ENCODE data around the gene USH1G. TPM values are rescaled to one million over a fixed set of nuclear protein-coding genes. Genes with fewer than 3 reads are reported as not detected.

Gene USH1G
- total and polyA plus RNA-seq, 2 of the 13 experiments (the other 11 are each of a cell fraction or from before 2014, with no cell fraction given), result 0.04 TPM; not detected in 1

DNA sequence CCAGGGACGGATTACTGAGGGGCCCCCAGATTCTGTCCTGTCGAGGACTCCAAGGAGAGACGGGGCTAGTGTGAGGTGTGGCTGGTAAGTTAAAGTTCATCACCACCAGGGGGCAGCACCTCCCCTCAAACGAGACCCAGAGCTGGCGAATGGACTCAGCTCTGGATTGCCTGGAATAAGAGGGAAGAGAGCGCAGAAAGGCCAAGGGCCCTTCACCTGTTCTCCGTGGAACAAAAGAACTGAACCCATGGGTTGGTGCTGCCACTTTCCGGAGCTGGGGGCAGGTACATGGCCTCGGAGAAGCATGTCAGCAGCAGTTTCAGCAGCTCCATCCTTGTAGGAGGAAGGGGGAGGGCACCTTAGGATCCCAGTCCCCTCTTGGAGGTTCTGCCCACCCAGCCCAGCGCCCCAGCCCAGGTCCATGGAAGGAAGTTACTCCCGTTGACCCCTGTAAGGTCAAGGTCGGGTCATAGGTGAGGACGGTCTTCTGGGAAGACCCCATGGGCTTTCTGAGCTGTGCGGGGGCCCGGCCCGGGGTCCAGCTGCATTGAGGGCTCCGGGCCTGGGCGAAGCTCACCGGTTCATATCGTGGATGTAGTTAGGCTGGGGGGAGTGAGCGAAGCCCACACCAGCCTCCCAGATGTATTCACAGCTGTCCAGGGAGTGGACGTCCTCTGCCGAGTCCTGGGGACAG, 38.7 kb upstream of the USH1G start (continued):
- TF ChIP-seq, protein P1, sequence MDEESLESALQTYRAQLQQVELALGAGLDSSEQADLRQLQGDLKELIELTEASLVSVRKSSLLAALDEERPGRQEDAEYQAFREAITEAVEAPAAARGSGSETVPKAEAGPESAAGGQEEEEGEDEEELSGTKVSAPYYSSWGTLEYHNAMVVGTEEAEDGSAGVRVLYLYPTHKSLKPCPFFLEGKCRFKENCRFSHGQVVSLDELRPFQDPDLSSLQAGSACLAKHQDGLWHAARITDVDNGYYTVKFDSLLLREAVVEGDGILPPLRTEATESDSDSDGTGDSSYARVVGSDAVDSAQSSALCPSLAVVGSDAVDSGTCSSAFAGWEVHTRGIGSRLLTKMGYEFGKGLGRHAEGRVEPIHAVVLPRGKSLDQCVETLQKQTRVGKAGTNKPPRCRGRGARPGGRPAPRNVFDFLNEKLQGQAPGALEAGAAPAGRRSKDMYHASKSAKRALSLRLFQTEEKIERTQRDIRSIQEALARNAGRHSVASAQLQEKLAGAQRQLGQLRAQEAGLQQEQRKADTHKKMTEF (CRISPR knock-in tag; IDR thresholded peaks at IDR 0.05), result peak; percentile 31; the same call in 1 of the 2 replicates
- TF ChIP-seq BORCS8-MEF2B (CRISPR knock-in tag; IDR thresholded peaks at IDR 0.05) (no peak), ZNF747 (CRISPR knock-in tag; IDR thresholded peaks at IDR 0.05; ENCODE audit: borderline replicate concordance) (no peak), ISX (CRISPR knock-in tag; conservative IDR thresholded peaks at IDR 0.05) (no peak), ZNF549 (CRISPR knock-in tag; IDR thresholded peaks at IDR 0.05) (no peak), ZNF616 (CRISPR knock-in tag; IDR thresholded peaks at IDR 0.05; ENCODE audit: low read depth) (no peak), ZNF274 (CRISPR knock-in tag; IDR thresholded peaks at IDR 0.05) (0 out of 2 replicates have a peak, but pooled peaks have one; percentile 36), RAD21 (CRISPR knock-in tag; IDR thresholded peaks at IDR 0.05) (peak; percentile 95), PHF21A (CRISPR knock-in tag; IDR thresholded peaks at IDR 0.05) (peak; percentile 49; the same call in 1 of the 2 replicates), ZNF282 (IDR thresholded peaks at IDR 0.05; ENCODE audit: partially characterized antibody) (no peak), MIXL1 (CRISPR knock-in tag; IDR thresholded peaks at IDR 0.05) (0 out of 2 replicates have a peak, but pooled peaks have one; percentile 33), HOXA5 (CRISPR knock-in tag; IDR thresholded peaks at IDR 0.05) (0 out of 2 replicates have a peak, but pooled peaks have one; percentile 31), KLF12 (CRISPR knock-in tag; IDR thresholded peaks at IDR 0.05; ENCODE audit: borderline replicate concordance) (peak; percentile 26; the same call in 1 of the 2 replicates), GLI4 (CRISPR knock-in tag; IDR thresholded peaks at IDR 0.05; ENCODE audit: borderline replicate concordance) (0 out of 2 replicates have a peak, but pooled peaks have one; percentile 37), SMAD1 (CRISPR knock-in tag; IDR thresholded peaks at IDR 0.05; ENCODE audit: borderline replicate concordance, low read depth) (no peak), TCF7 (IDR thresholded peaks at IDR 0.05; ENCODE audit: low read depth) (no peak), SUZ12 (IDR thresholded peaks at IDR 0.05; ENCODE audit: low read depth, low read length) (no peak), ZNF7 (CRISPR knock-in tag; IDR thresholded peaks at IDR 0.05) (no peak), CBX2 (IDR thresholded peaks at IDR 0.05; ENCODE audit: low read depth, low read length) (no peak), CBX2 (CRISPR knock-in tag; IDR thresholded peaks at IDR 0.05; ENCODE audit: low read depth) (no peak)
- TF ChIP-seq, protein P2, sequence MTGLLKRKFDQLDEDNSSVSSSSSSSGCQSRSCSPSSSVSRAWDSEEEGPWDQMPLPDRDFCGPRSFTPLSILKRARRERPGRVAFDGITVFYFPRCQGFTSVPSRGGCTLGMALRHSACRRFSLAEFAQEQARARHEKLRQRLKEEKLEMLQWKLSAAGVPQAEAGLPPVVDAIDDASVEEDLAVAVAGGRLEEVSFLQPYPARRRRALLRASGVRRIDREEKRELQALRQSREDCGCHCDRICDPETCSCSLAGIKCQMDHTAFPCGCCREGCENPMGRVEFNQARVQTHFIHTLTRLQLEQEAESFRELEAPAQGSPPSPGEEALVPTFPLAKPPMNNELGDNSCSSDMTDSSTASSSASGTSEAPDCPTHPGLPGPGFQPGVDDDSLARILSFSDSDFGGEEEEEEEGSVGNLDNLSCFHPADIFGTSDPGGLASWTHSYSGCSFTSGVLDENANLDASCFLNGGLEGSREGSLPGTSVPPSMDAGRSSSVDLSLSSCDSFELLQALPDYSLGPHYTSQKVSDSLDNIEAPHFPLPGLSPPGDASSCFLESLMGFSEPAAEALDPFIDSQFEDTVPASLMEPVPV (CRISPR knock-in tag; IDR thresholded peaks at IDR 0.05), result no peak
- TF ChIP-seq, protein P3, sequence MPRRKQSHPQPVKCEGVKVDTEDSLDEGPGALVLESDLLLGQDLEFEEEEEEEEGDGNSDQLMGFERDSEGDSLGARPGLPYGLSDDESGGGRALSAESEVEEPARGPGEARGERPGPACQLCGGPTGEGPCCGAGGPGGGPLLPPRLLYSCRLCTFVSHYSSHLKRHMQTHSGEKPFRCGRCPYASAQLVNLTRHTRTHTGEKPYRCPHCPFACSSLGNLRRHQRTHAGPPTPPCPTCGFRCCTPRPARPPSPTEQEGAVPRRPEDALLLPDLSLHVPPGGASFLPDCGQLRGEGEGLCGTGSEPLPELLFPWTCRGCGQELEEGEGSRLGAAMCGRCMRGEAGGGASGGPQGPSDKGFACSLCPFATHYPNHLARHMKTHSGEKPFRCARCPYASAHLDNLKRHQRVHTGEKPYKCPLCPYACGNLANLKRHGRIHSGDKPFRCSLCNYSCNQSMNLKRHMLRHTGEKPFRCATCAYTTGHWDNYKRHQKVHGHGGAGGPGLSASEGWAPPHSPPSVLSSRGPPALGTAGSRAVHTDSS (CRISPR knock-in tag; conservative IDR thresholded peaks at IDR 0.05), result no peak

Data from HepG2 (cell line).